Neural progenitor cell (in vitro differentiated cells): ENCODE results near the gene C4BPA.

Experiments
- EZH2phosphoT487 ChIP-seq: fragments of 200-600 bp; sonication (generic); IDR thresholded peaks from 2 replicates; pipeline ENCODE4 v1.6.1; 2017; ENCODE audit warnings: antibody characterized with exemption
- TF ChIP-seq, protein P1 (sequence below): fragments of 200-600 bp; sonication (generic); IDR thresholded peaks from 2 replicates; pipeline ENCODE4 v1.5.1; 2017; ENCODE audit warnings: antibody characterized with exemption, mild to moderate bottlenecking

DNA sequence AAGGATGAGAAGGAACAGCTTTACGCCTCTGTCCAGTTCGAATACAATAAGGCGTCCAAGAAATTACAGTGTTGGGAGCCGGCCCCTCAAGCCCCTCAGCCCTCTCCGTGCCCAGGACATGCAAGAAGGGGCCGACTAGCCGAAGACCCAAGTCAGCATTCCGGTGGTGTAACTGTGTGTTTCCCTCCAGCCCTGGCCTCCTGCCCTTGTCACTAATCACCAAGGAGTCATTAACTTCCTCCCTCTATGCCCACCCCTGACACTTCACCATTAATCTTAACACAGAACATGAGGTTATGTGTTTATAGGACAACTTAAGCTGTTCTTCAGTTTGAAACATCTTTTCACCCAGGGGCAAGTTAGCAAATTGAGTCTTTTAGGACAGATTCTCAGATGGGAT, 31.8 kb upstream of the C4BPA start:
- TF ChIP-seq, protein P1, sequence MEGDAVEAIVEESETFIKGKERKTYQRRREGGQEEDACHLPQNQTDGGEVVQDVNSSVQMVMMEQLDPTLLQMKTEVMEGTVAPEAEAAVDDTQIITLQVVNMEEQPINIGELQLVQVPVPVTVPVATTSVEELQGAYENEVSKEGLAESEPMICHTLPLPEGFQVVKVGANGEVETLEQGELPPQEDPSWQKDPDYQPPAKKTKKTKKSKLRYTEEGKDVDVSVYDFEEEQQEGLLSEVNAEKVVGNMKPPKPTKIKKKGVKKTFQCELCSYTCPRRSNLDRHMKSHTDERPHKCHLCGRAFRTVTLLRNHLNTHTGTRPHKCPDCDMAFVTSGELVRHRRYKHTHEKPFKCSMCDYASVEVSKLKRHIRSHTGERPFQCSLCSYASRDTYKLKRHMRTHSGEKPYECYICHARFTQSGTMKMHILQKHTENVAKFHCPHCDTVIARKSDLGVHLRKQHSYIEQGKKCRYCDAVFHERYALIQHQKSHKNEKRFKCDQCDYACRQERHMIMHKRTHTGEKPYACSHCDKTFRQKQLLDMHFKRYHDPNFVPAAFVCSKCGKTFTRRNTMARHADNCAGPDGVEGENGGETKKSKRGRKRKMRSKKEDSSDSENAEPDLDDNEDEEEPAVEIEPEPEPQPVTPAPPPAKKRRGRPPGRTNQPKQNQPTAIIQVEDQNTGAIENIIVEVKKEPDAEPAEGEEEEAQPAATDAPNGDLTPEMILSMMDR = no peak
- TF ChIP-seq EZH2phosphoT487 = no peak
